ENCODE data around the gene SPDYE18. TPM values are rescaled to one million over a fixed set of nuclear protein-coding genes. Genes with fewer than 3 reads are reported as not detected.
A peak's percentile ranks its signal among the peaks of the same experiment; 100 is the strongest.
"Not testable (repeated sequence)": the region's sequence is repeated elsewhere in the genome, so short reads cannot be mapped to it uniquely, and the experiment has no call there.

Gene SPDYE18

GRCh38 chr7:77003241-77003640, 59.1 kb downstream of the SPDYE18 start:
- H3K79me1 ChIP-seq (replicated peaks; ENCODE audit: low read length, poor library complexity, severe bottlenecking); H3K18ac ChIP-seq (ENCODE audit: low read depth in 1 of 2, low read length in 2 of 2); H3K23ac ChIP-seq (ENCODE audit: low read length in 2 of 2); H3K9me3 ChIP-seq (ENCODE audit: control insufficient read depth, low read length); DNase-seq; H3K4ac ChIP-seq (ENCODE audit: low read depth in 1 of 2, low read length in 2 of 2); H2BK15ac ChIP-seq (ENCODE audit: low read depth, poor library complexity, severe bottlenecking); H2BK5ac ChIP-seq (ENCODE audit: low read depth, low read length, poor library complexity, severe bottlenecking); H2AK5ac ChIP-seq (ENCODE audit: low read length, severe bottlenecking); H3K27ac ChIP-seq (ENCODE audit: low read length, poor library complexity, severe bottlenecking); H2BK120ac ChIP-seq (ENCODE audit: low read depth, low read length); H3K9ac ChIP-seq (ENCODE audit: low read length); H2AFZ ChIP-seq (ENCODE audit: low read depth, low read length); H2BK12ac ChIP-seq (ENCODE audit: low read length in 2 of 2); H3K14ac ChIP-seq (ENCODE audit: low read length in 2 of 2); H3K4me2 ChIP-seq (ENCODE audit: low read length, poor library complexity, severe bottlenecking); H3K27me3 ChIP-seq (ENCODE audit: control insufficient read depth in 1 of 2, insufficient read depth in 1 of 2, low read length in 2 of 2); H4K8ac ChIP-seq (ENCODE audit: low read length); H3K4me3 ChIP-seq (ENCODE audit: insufficient read depth in 1 of 2, low read depth in 1 of 2, low read length in 2 of 2): not testable (repeated sequence)
- Histone ChIP-seq H3K4me1 (ENCODE audit: control insufficient read depth, insufficient read depth, low read depth, low read length) (peaks cover 12% of the 10 kb centered on the region), H3K36me3 (ENCODE audit: control insufficient read depth in 1 of 2, insufficient read depth in 2 of 2, low read depth in 1 of 2, low read length in 2 of 2) (peaks cover 0 to 26% of the 10 kb centered on the region in 2 experiments), H4K91ac (ENCODE audit: low read length) (peak overlapping the region; percentile 61)
- 95% methylated on average over 7 of the region's 10 CpGs for WGBS

GRCh38 chr7:77002678-77003233, 59.6 kb downstream of the SPDYE18 start:
- not testable (repeated sequence) for H3K23ac ChIP-seq (ENCODE audit: low read length in 2 of 2); H3K27ac ChIP-seq (ENCODE audit: low read length, poor library complexity, severe bottlenecking); H3K9me3 ChIP-seq (ENCODE audit: control insufficient read depth, low read length); H3K14ac ChIP-seq (ENCODE audit: low read length in 2 of 2); H2BK5ac ChIP-seq (ENCODE audit: low read depth, low read length, poor library complexity, severe bottlenecking); H3K18ac ChIP-seq (ENCODE audit: low read depth in 1 of 2, low read length in 2 of 2); H2BK12ac ChIP-seq (ENCODE audit: low read length in 2 of 2); H3K4me3 ChIP-seq (ENCODE audit: insufficient read depth in 1 of 2, low read depth in 1 of 2, low read length in 2 of 2); H4K8ac ChIP-seq (ENCODE audit: low read length); DNase-seq; H2BK15ac ChIP-seq (ENCODE audit: low read depth, poor library complexity, severe bottlenecking); H3K27me3 ChIP-seq (ENCODE audit: control insufficient read depth in 1 of 2, insufficient read depth in 1 of 2, low read length in 2 of 2); H2AFZ ChIP-seq (ENCODE audit: low read depth, low read length); H3K4me2 ChIP-seq (ENCODE audit: low read length, poor library complexity, severe bottlenecking); H3K9ac ChIP-seq (ENCODE audit: low read length); H4K91ac ChIP-seq (ENCODE audit: low read length); H2BK120ac ChIP-seq (ENCODE audit: low read depth, low read length); H3K4ac ChIP-seq (ENCODE audit: low read depth in 1 of 2, low read length in 2 of 2); H2AK5ac ChIP-seq (ENCODE audit: low read length, severe bottlenecking)
- WGBS, result 98% methylated on average over 20 of the region's 21 CpGs
- H3K79me1 ChIP-seq (replicated peaks; ENCODE audit: low read length, poor library complexity, severe bottlenecking), result peaks cover 10% of the 10 kb centered on the region
- peaks cover 16% of the 10 kb centered on the region for H3K4me1 ChIP-seq (ENCODE audit: control insufficient read depth, insufficient read depth, low read depth, low read length)
- H3K36me3 ChIP-seq (ENCODE audit: control insufficient read depth in 1 of 2, insufficient read depth in 2 of 2, low read depth in 1 of 2, low read length in 2 of 2), result peaks cover 0 to 31% of the 10 kb centered on the region in 2 experiments

GRCh38 chr7:77002104-77002503, 60.3 kb downstream of the SPDYE18 start:
- Histone ChIP-seq H3K4me1 (ENCODE audit: control insufficient read depth, insufficient read depth, low read depth, low read length) (peaks cover 22% of the 10 kb centered on the region), H3K36me3 (ENCODE audit: control insufficient read depth in 1 of 2, insufficient read depth in 2 of 2, low read depth in 1 of 2, low read length in 2 of 2) (peaks cover 0 to 38% of the 10 kb centered on the region in 2 experiments), H3K79me1 (replicated peaks; ENCODE audit: low read length, poor library complexity, severe bottlenecking) (peaks cover 17% of the 10 kb centered on the region)
- 91% methylated on average over 15 of the region's 15 CpGs for WGBS
- H3K27me3 ChIP-seq (ENCODE audit: control insufficient read depth in 1 of 2, insufficient read depth in 1 of 2, low read length in 2 of 2); H3K4ac ChIP-seq (ENCODE audit: low read depth in 1 of 2, low read length in 2 of 2); H2BK12ac ChIP-seq (ENCODE audit: low read length in 2 of 2); H2BK5ac ChIP-seq (ENCODE audit: low read depth, low read length, poor library complexity, severe bottlenecking); H4K8ac ChIP-seq (ENCODE audit: low read length); H2BK15ac ChIP-seq (ENCODE audit: low read depth, poor library complexity, severe bottlenecking); H3K18ac ChIP-seq (ENCODE audit: low read depth in 1 of 2, low read length in 2 of 2); H3K4me3 ChIP-seq (ENCODE audit: insufficient read depth in 1 of 2, low read depth in 1 of 2, low read length in 2 of 2); H4K91ac ChIP-seq (ENCODE audit: low read length); H3K23ac ChIP-seq (ENCODE audit: low read length in 2 of 2); H3K4me2 ChIP-seq (ENCODE audit: low read length, poor library complexity, severe bottlenecking); H3K9ac ChIP-seq (ENCODE audit: low read length); H2BK120ac ChIP-seq (ENCODE audit: low read depth, low read length); DNase-seq; H2AFZ ChIP-seq (ENCODE audit: low read depth, low read length); H3K27ac ChIP-seq (ENCODE audit: low read length, poor library complexity, severe bottlenecking); H3K9me3 ChIP-seq (ENCODE audit: control insufficient read depth, low read length); H3K14ac ChIP-seq (ENCODE audit: low read length in 2 of 2); H2AK5ac ChIP-seq (ENCODE audit: low read length, severe bottlenecking): not testable (repeated sequence)

Small RNA genes lying within 50 kb of the gene (small RNA-seq; reads per million reads assigned to genes)
- not detected for gene RF00019 (ENCODE audit: low read depth)

Measured in mesenchymal stem cell (in vitro differentiated cells and primary cell).